GM12878 (cell line): ENCODE data around the gene EOMES. TPM values are rescaled to one million over a fixed set of nuclear protein-coding genes. Genes with fewer than 3 reads are reported as not detected.

ENCODE experiments used
- ATAC-seq: fragments of 200-7000 bp; cut with Tn5 transposase; 3 replicates; pipeline ENCODE4 v1.9.1; 2020; ENCODE audit warnings: mild to moderate bottlenecking, moderate library complexity
- BruUV-seq: library from RNA; stranded (reverse); fragments of 400-500 nt; replicated peaks from 2 replicates; lab custom pipeline; 2021; lab: Mats Ljungman, UMichigan
- CTCF ChIA-PET: fragments of 300-600 bp; sonication (Branson Sonifier 250); formaldehyde crosslinking; extraction: SDS; loops from one replicate; lab custom pipeline; 2021; ENCODE audit warnings: inconsistent platforms; lab: Yijun Ruan, JAX
- POLR2A ChIA-PET: fragments of 350-600 bp; formaldehyde crosslinking; extraction: SDS; loops from one replicate; lab custom pipeline; 2021; ENCODE audit warnings: inconsistent platforms; lab: Charles Lee
- RAD21 ChIA-PET: fragments of 300-600 bp; sonication (Branson Sonifier 250); formaldehyde crosslinking; loops from one replicate; lab custom pipeline; 2023; ENCODE audit warnings: antibody characterized with exemption; ENCODE audit not compliant: unreplicated experiment; lab: Charles Lee
- SMC1A ChIA-PET: fragments of 300-600 bp; sonication (Branson Sonifier 250); formaldehyde crosslinking; loops from one replicate; lab custom pipeline; 2023; ENCODE audit not compliant: unreplicated experiment, uncharacterized antibody; lab: Charles Lee
- DNase-seq: peaks from one replicate; pipeline ENCODE4 v3.0.0-alpha.2; 2011; ENCODE audit warnings: low read depth, low spot score
- FAIRE-seq: peaks from 3 replicates; lab custom pipeline; 2011; peaks lifted over from hg19 to GRCh38; lab: Jason Lieb, UNC
- H2AFZ ChIP-seq: 2 replicates; pipeline ENCODE4 v1.6.0; 2011; ENCODE audit warnings: low read depth, low read length, control low read depth; ENCODE audit not compliant: control insufficient read depth
- H3K27ac ChIP-seq: 2 replicates; pipeline ENCODE4 v1.5.1; 2011; ENCODE audit warnings: control low read depth; ENCODE audit not compliant: control insufficient read depth, insufficient read depth
- H3K27me3 ChIP-seq, 2 experiments: replicated peaks in 1 of 2; 2 replicates each; pipeline versions ENCODE4 v1.6.0 to v1.6.1; 2011; ENCODE audit warnings: low read length in 1 of 2; ENCODE audit not compliant: control insufficient read depth in 2 of 2, insufficient read depth in 2 of 2
- H3K36me3 ChIP-seq, 2 experiments: 2 replicates each; pipeline ENCODE4 v1.5.1; 2011; ENCODE audit warnings: low read length in 1 of 2; ENCODE audit not compliant: control insufficient read depth in 2 of 2, insufficient read depth in 2 of 2
- H3K4me1 ChIP-seq: 2 replicates; pipeline ENCODE4 v1.6.1; 2011; ENCODE audit warnings: mild to moderate bottlenecking, low read length, moderate library complexity, mixed read lengths; ENCODE audit not compliant: control insufficient read depth, insufficient read depth
- H3K4me2 ChIP-seq: 2 replicates; pipeline ENCODE4 v1.6.0; 2011; ENCODE audit warnings: control low read depth; ENCODE audit not compliant: control insufficient read depth, insufficient read depth
- H3K4me3 ChIP-seq: fragments of 200-600 bp; sonication (generic); 2 replicates; pipeline ENCODE4 v1.5.1; 2016
- H3K79me2 ChIP-seq: 2 replicates; pipeline ENCODE4 v1.6.0; 2011; ENCODE audit warnings: low read length; ENCODE audit not compliant: control insufficient read depth, insufficient read depth
- H3K9ac ChIP-seq: 2 replicates; pipeline ENCODE4 v1.8.0; 2011; ENCODE audit warnings: low read length, control low read depth, mixed read lengths; ENCODE audit not compliant: control insufficient read depth, insufficient read depth
- H3K9me3 ChIP-seq: replicated peaks from 3 replicates; pipeline ENCODE4 v1.5.1; 2011; ENCODE audit warnings: mild to moderate bottlenecking, low read length; ENCODE audit not compliant: control insufficient read depth, insufficient read depth
- H4K20me1 ChIP-seq: 2 replicates; pipeline ENCODE4 v1.6.0; 2011; ENCODE audit not compliant: control insufficient read depth, insufficient read depth
- BMI1 ChIP-seq: fragments of 450-650 bp; IDR thresholded peaks from 2 replicates; pipeline ENCODE4 v1.6.1; 2016; ENCODE audit warnings: mild to moderate bottlenecking, moderate library complexity, borderline replicate concordance
- CREB1 ChIP-seq: IDR thresholded peaks from 2 replicates; pipeline ENCODE4 v1.6.1; 2012; ENCODE audit warnings: low read depth, mild to moderate bottlenecking, inconsistent platforms
- CREM ChIP-seq: IDR thresholded peaks from 2 replicates; pipeline ENCODE4 v1.6.1; 2014; ENCODE audit warnings: antibody characterized with exemption, low read depth
- DPF2 ChIP-seq: fragments of 450-650 bp; IDR thresholded peaks from 2 replicates; pipeline ENCODE4 v1.6.1; 2017; ENCODE audit warnings: mild to moderate bottlenecking
- EED ChIP-seq: sonication (generic); IDR thresholded peaks from 2 replicates; pipeline ENCODE4 v1.6.1; 2016; ENCODE audit warnings: antibody characterized with exemption, low read depth
- EP300 ChIP-seq, 2 experiments: fragments of 150-350 bp in 1 of 2; IDR thresholded peaks; 2 replicates each; pipeline ENCODE4 v1.6.1; 2011 to 2012; ENCODE audit warnings: low read depth in 2 of 2, low read length in 2 of 2, borderline replicate concordance in 1 of 2, improper control_type of control experiment in 1 of 2, inconsistent platforms in 1 of 2; ENCODE audit not compliant: control insufficient read depth in 1 of 2
- HCFC1 ChIP-seq: fragments of 150-350 bp; IDR thresholded peaks from 2 replicates; pipeline ENCODE4 v1.6.1; 2014; ENCODE audit warnings: low read length
- IKZF1 ChIP-seq: fragments of 450-650 bp; conservative IDR thresholded peaks from 2 replicates; pipeline ENCODE4 v1.6.1; 2017; ENCODE audit warnings: antibody characterized with exemption, mild to moderate bottlenecking
- IKZF2 ChIP-seq, 2 experiments: fragments of 450-650 bp; IDR thresholded peaks; 2 replicates each; pipeline ENCODE4 v1.6.1; 2017; ENCODE audit warnings: mild to moderate bottlenecking in 2 of 2, moderate library complexity in 2 of 2
- JUNB ChIP-seq: IDR thresholded peaks from 2 replicates; pipeline ENCODE4 v1.6.1; 2016; ENCODE audit warnings: antibody characterized with exemption, mild to moderate bottlenecking
- MEF2B ChIP-seq: fragments of 450-650 bp; IDR thresholded peaks from 2 replicates; pipeline ENCODE4 v1.6.1; 2018; ENCODE audit warnings: mild to moderate bottlenecking, moderate library complexity; ENCODE audit not compliant: partially characterized antibody, poor library complexity, severe bottlenecking
- NFIC ChIP-seq: IDR thresholded peaks from 2 replicates; pipeline ENCODE4 v1.6.1; 2012; ENCODE audit warnings: low read depth, mild to moderate bottlenecking, inconsistent platforms, low read length, moderate library complexity
- PAX5 ChIP-seq: IDR thresholded peaks from 2 replicates; pipeline ENCODE4 v1.6.1; 2011; ENCODE audit warnings: low read depth, low read length, borderline replicate concordance
- RUNX3 ChIP-seq: IDR thresholded peaks from 2 replicates; pipeline ENCODE4 v1.6.1; 2012; ENCODE audit warnings: low read length, inconsistent platforms
- SKIL ChIP-seq: fragments of 450-650 bp; IDR thresholded peaks from 2 replicates; pipeline ENCODE4 v1.6.1; 2017; ENCODE audit warnings: mild to moderate bottlenecking, low read depth, inconsistent platforms; ENCODE audit not compliant: poor library complexity, severe bottlenecking
- ZBTB40 ChIP-seq: fragments of 450-650 bp; IDR thresholded peaks from 2 replicates; pipeline ENCODE4 v1.6.1; 2016; ENCODE audit warnings: mild to moderate bottlenecking, moderate library complexity, borderline replicate concordance
- ZNF622 ChIP-seq: fragments of 450-650 bp; IDR thresholded peaks from 2 replicates; pipeline ENCODE4 v1.6.1; 2017; ENCODE audit warnings: mild to moderate bottlenecking, inconsistent platforms
- ZZZ3 ChIP-seq: IDR thresholded peaks from 2 replicates; pipeline ENCODE4 v1.6.1; 2011; ENCODE audit warnings: low read depth; ENCODE audit not compliant: control insufficient read depth, insufficient read length
- WGBS: methylation state at CpG from one replicate; pipeline ENCODE4 v1.1.6; 2016; ENCODE audit warnings: low lambda C conversion rate; ENCODE audit not compliant: insufficient replicate concordance, insufficient coverage; ENCODE audit errors: missing lambda C conversion rate; 5-methylcytosine and 5-hydroxymethylcytosine counted together
- in situ Hi-C: fragments of 300-500 bp; cut with MboI; formaldehyde crosslinking; loops from 9 replicates; pipeline ENCODE4 v1.14.3; 2018; ENCODE audit warnings: mixed read lengths
- intact Hi-C: fragments of 100-400 bp; cut with micrococcal nuclease; formaldehyde crosslinking; loops from one replicate; pipeline ENCODE4 v1.14.2; 2022; ENCODE audit not compliant: unreplicated experiment
- polyA plus RNA-seq, 11 experiments: library from polyadenylated mRNA; depleted of rRNA in 4 of 11; unstranded in 6 of 11; stranded (reverse) in 5 of 11; fragments of >200 nt; fragmentation: Nextera tagmentation in 4 of 11; fragmentation: Illumina TruSeq in 1 of 11; extraction: Ambion mirVana in 4 of 11; extraction: Trizol in 1 of 11; gene quantifications; 1 replicate in 1 of 11; 2 replicates in 10 of 11; pipeline versions ENCODE4 v1.2.1 to v1.2.3, GENCODE V29; 2011 to 2016; ENCODE audit warnings: inconsistent platforms in 2 of 11, missing spikeins in 2 of 11, low read depth in 1 of 11
- total RNA-seq, 4 experiments: library from RNA; depleted of rRNA in 3 of 4; stranded (reverse); fragments of >200 nt in 3 of 4; fragmentation: Illumina TruSeq in 1 of 4; extraction: Trizol in 1 of 4; gene quantifications; 2 replicates each; pipeline versions ENCODE4 v1.2.1 to v1.2.3, GENCODE V29; 2013 to 2021

The EOMES gene
- total and polyA plus RNA-seq, 10 of the 15 experiments (the other 5 are each of a cell fraction or from before 2014, with no cell fraction given): 1.5 to 178 (median 4.5) TPM

GRCh38 chr3:27669591-27669990 lies 52.5 kb downstream of the EOMES start:
- in situ Hi-C loops: loop anchor here (25.0 kb wide), 1 partner anchor 532 kb away; no protein-coding TSS in a partner anchor
- no peaks in the 10 kb centered on the region for H4K20me1 ChIP-seq
- BruUV-seq: no TSS peak
- no peak overlapping the region for H3K4me3 ChIP-seq
- POLR2A ChIA-PET: no interaction called here
- SMC1A ChIA-PET: interaction anchor here (1.0 to 3.6 kb wide), 4 partner anchors 10 to 657 kb away, joined by 4 to 38 read pairs (median 13); no protein-coding TSS in a partner anchor
- H2AFZ ChIP-seq: no peak overlapping the region
- DNase-seq: peak; percentile 42
- 0% methylated on average over 2 of the region's 2 CpGs for WGBS
- FAIRE-seq: no peak
- H3K4me2 ChIP-seq: no peak overlapping the region
- no peak overlapping the region for H3K9ac ChIP-seq
- H3K27me3 ChIP-seq: no peaks in the 10 kb centered on the region
- H3K9me3 ChIP-seq: no peaks in the 10 kb centered on the region; the same call in 2 of the 3 replicates
- CTCF ChIA-PET: interaction anchor here (1.0 to 4.5 kb wide), 4 partner anchors 9 to 243 kb away, joined by 3 to 37 read pairs (median 12); no protein-coding TSS in a partner anchor
- H3K27ac ChIP-seq: no peak overlapping the region
- RAD21 ChIA-PET: interaction anchor here (0.5 to 1.3 kb wide), 4 partner anchors 10 to 659 kb away, joined by 3 read pairs; no protein-coding TSS in a partner anchor
- intact Hi-C loops: loop anchor here (5.0 kb wide), 1 partner anchor 312 kb away; no protein-coding TSS in a partner anchor
- H3K4me1 ChIP-seq: peaks cover 4% of the 10 kb centered on the region
- ATAC-seq: peak; percentile 88
- H3K79me2 ChIP-seq: no peaks in the 10 kb centered on the region
- no peaks in the 10 kb centered on the region for H3K36me3 ChIP-seq
- TF ChIP-seq MEF2B (no peak), IKZF1 (peak; percentile 46), IKZF2 (IDR thresholded peaks at IDR 0.05) (peak; percentile 49 to 50; a peak in 2 of 4 replicates), JUNB (peak; percentile 51), EED (0 out of 2 replicates have a peak, but pooled peaks have one; percentile 24), DPF2 (peak; percentile 60), RUNX3 (peak; percentile 83), HCFC1 (no peak), NFIC (peak; percentile 47; the same call in 1 of the 2 replicates), PAX5 (no peak), ZBTB40 (peak; percentile 48; the same call in 1 of the 2 replicates), SKIL (peak; percentile 48), ZNF622 (no peak), EP300 (IDR thresholded peaks at IDR 0.05; ENCODE audit: borderline replicate concordance in 1 of 2, control insufficient read depth in 1 of 2, low read depth in 2 of 2, low read length in 2 of 2) (peak in 1 of 2 experiments; percentile 50; a peak in 1 of 4 replicates), ZZZ3 (no peak), CREM (0 out of 2 replicates have a peak, but pooled peaks have one; percentile 33), BMI1 (peak; percentile 7; the same call in 1 of the 2 replicates), CREB1 (peak; percentile 37; the same call in 1 of the 2 replicates)
